ENCODE results near the gene KBTBD12.

KBTBD12 gene

DNA sequence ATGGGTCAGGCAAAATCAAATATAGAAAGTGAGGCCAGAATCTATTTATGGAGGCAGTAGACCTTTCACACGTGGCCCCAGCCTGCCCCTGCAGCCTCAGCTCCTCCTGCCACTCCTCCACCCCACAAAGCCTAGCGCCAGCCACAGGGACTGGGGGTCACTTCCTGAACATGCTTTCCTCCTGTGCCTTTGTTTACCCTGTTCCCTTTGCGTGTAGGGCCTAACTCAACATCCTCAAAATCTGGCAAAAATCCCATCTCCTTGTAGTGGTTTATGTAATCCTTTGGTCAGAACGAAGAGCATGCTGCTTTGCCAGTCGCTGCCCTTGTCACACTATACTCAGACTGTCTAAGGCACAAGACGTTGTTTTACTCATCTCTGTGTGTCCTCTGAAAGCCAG is 39.6 kb downstream of the KBTBD12 start:
- ChIA-PET CTCF (interaction anchor here (1.4 to 2.6 kb wide), 2 partner anchors 16 to 303 kb away, joined by 8 to 11 read pairs; no protein-coding TSS in a partner anchor), POLR2A (no interaction called here)
- no peak overlapping the region for H3K4me3 ChIP-seq (ENCODE audit: low read depth, low read length)
- DNase-seq (ENCODE audit: low read depth, low spot score) = no peak
- TF ChIP-seq, protein P1, sequence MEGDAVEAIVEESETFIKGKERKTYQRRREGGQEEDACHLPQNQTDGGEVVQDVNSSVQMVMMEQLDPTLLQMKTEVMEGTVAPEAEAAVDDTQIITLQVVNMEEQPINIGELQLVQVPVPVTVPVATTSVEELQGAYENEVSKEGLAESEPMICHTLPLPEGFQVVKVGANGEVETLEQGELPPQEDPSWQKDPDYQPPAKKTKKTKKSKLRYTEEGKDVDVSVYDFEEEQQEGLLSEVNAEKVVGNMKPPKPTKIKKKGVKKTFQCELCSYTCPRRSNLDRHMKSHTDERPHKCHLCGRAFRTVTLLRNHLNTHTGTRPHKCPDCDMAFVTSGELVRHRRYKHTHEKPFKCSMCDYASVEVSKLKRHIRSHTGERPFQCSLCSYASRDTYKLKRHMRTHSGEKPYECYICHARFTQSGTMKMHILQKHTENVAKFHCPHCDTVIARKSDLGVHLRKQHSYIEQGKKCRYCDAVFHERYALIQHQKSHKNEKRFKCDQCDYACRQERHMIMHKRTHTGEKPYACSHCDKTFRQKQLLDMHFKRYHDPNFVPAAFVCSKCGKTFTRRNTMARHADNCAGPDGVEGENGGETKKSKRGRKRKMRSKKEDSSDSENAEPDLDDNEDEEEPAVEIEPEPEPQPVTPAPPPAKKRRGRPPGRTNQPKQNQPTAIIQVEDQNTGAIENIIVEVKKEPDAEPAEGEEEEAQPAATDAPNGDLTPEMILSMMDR (IDR thresholded peaks at IDR 0.05; ENCODE audit: insufficient read depth, low read length, missing control alignments) = no peak

DNA sequence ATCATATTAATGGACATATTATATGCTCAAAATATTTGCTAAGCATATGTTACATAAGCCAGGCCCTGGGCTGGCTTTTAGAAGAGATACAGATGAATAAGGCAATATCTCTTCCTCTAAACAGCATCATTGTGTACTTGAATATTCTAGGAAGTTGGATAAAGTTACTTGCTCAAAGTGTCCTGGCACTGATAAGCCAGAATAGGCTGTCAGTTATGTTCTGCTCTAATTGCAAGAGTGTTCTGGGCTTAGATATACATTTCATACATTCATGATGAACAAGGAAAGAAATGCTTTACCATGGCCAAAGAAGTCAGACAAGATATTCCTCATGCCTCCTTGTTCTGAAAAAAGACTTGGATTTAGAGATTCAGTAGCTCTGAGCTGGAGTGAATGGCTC is 40.7 kb downstream of the KBTBD12 start:
- CTCF ChIA-PET = interaction anchor here (2.6 kb wide), 1 partner anchor 304 kb away, joined by 11 read pairs; no protein-coding TSS in a partner anchor
- H3K4me3 ChIP-seq (ENCODE audit: low read depth, low read length) = no peak overlapping the region
- POLR2A ChIA-PET = no interaction called here
- TF ChIP-seq, protein P1 (IDR thresholded peaks at IDR 0.05; ENCODE audit: insufficient read depth, low read length, missing control alignments) = no peak
- no peak for DNase-seq (ENCODE audit: low read depth, low spot score)

DNA sequence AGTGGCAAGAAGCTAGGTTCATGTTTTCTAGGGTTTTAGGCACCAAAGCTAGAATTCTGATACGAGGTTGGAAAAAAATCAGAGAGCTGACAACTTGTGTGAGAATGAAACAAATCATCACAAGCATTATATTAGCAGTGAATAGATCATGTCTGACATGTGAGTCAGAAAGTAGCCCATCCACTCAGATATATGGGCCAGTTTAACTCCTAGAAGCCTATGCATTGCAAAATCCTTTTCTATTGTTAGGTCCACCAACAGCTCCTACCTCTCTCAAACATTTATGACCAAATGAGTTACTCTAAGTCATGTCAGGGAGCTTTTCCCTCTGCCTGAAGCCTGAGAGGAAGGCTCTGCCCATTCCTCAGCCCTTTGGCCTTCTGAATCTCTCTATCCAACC is 44.0 kb downstream of the KBTBD12 start:
- POLR2A ChIA-PET = no interaction called here
- H3K4me3 ChIP-seq (ENCODE audit: low read depth, low read length) = no peak overlapping the region
- TF ChIP-seq, protein P1 (IDR thresholded peaks at IDR 0.05; ENCODE audit: insufficient read depth, low read length, missing control alignments) = no peak
- DNase-seq (ENCODE audit: low read depth, low spot score) = no peak
- CTCF ChIA-PET = interaction anchor here (1.0 to 5.7 kb wide), 9 partner anchors 9 to 383 kb away, joined by 3 to 49 read pairs (median 9); no protein-coding TSS in a partner anchor

DNA sequence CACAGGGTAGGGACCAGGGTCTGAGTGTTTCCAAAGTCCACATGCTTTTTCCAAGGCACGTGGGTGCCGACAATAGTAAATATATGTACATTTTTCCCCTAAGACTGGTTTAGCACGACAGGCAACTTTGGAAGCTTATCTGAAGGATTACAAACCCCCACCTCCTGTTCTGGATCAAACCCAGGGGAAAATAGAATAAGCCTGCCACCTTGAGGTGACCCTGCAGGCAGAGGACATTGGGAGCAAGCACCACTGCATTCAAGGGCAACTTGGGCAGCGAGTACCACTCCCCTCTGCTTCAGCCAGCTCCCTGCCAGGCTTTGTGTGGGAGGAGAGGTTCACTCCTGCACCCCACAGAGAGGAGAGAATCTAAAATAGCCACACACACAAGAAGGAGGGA is 44.8 kb downstream of the KBTBD12 start:
- POLR2A ChIA-PET = no interaction called here
- CTCF ChIA-PET = interaction anchor here (0.7 to 5.7 kb wide), 12 partner anchors 10 to 384 kb away, joined by 3 to 49 read pairs (median 4); no protein-coding TSS in a partner anchor
- H3K4me3 ChIP-seq (ENCODE audit: low read depth, low read length) = no peak overlapping the region
- TF ChIP-seq, protein P1 (IDR thresholded peaks at IDR 0.05; ENCODE audit: insufficient read depth, low read length, missing control alignments) = no peak
- no peak for DNase-seq (ENCODE audit: low read depth, low spot score)

DNA sequence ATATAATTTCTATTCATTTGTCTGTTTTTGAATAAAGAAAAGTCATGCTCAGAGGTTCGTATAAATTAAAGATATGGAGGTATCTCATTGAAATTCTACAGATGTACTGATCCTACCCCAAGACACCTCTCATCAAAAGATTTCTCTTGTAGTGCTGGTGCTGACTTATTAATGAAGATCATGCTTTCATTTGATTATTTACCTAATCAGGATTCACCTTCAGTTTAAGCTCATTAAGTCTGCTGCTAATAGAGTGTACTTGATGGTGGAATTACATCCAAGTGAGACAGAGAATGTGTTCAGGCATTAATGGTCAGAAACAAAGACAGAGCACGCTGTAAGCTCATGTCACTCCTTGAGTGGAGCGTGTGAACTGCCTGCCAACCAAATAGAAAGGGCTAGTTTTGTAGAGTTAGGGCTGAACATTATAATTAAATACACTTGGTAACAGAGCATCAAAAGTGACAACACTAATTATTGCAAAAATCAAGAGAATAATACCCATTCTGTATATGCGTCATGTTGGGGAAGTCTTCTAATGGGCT is 45.5 kb downstream of the KBTBD12 start:
- TF ChIP-seq, protein P1 (IDR thresholded peaks at IDR 0.05; ENCODE audit: insufficient read depth, low read length, missing control alignments) = no peak
- POLR2A ChIA-PET = no interaction called here
- CTCF ChIA-PET = interaction anchor here (0.7 to 5.7 kb wide), 10 partner anchors 11 to 386 kb away, joined by 3 to 49 read pairs (median 6); no protein-coding TSS in a partner anchor
- no peak for DNase-seq (ENCODE audit: low read depth, low spot score)
- H3K4me3 ChIP-seq (ENCODE audit: low read depth, low read length) = no peak overlapping the region

DNA sequence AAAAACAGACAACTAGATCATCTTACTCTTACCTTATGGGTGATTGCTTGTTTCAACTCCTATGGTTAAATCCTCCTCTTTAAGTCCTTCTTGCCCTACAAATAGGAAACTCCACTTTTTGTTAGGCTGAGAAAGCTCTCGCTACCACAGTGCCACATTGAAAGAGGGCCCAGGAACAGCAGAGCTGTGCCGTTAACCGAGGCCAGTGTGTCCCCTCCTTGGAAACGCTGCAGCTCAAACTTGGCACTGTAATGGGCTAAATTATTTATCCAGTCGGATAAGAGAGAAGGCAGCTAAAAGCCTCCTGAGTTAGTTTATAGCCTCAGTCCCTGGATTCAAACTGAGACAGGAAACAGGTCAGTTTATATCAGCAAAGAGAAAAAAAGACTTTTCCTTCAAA is 46.1 kb downstream of the KBTBD12 start:
- POLR2A ChIA-PET = no interaction called here
- TF ChIP-seq, protein P1 (IDR thresholded peaks at IDR 0.05; ENCODE audit: insufficient read depth, low read length, missing control alignments) = no peak
- DNase-seq (ENCODE audit: low read depth, low spot score) = no peak
- CTCF ChIA-PET = interaction anchor here (1.2 to 5.7 kb wide), 6 partner anchors 10 to 386 kb away, joined by 3 to 49 read pairs (median 10); no protein-coding TSS in a partner anchor
- no peak overlapping the region for H3K4me3 ChIP-seq (ENCODE audit: low read depth, low read length)
